Anterior cingulate cortex (tissue), 58 donors: ENCODE measurements around the gene AMACR.

Source experiments
- DNase-seq, 58 donors: peaks; one replicate each; lab custom pipeline; 2025; lab: John Stamatoyannopoulos, UW

Gene AMACR

DNA sequence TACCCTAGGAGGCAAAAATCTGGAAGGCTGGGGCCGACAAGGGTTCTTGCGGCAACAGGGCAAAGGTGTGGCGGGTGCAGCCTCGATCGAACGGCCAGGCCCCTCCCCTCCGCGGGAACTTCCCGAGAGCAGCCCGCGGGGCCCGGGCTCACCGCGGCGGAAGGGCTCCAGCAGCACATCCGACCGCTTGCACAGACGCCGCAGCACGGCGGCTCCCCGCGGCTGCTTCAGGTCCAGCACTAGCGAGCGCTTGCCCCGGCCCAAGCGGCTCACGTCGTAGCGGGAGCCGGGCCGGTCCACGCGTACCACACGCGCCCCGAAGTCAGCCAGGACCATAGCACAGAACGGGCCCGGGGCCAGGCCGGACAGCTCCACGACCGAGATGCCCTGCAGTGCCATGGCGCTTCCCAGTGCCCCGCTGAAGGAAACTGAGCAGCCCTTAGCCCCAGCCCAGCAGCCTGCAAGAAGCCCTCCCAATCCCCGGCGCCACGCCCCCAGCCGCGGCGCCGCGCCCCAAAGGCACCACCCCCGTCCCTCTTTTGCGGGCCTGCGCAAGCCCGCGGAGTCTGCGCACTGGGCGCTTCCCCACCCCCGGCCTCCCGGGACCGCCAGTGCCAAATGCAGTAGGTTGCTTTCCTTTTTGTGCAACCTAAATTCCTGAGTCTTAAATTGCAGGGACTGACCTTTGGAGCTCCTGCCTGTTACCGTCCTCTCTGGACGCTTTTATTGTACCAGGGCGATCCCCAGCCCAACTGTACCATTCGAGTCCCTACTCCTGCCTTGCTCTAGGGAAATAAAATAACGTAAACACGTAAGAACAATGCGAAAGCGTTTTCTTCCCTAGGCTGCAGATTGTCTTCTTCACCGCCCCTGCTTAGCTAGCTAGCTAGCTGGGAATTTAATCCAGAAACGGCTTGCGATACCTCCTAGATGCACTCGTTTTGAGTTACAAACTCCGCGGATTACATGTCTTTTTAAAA, at the start of gene AMACR:
AMACR (minus strand) TSS at position 430 of the 980 bp plus-strand sequence; CDS start at position 399, 31 bp downstream.
- peak; percentile 69 to 98 (median 92) for DNase-seq

- no peak for DNase-seq
These were observed 49.7 kb upstream of the AMACR start for GRCh38 chr5:34057569-34057968.

DNA sequence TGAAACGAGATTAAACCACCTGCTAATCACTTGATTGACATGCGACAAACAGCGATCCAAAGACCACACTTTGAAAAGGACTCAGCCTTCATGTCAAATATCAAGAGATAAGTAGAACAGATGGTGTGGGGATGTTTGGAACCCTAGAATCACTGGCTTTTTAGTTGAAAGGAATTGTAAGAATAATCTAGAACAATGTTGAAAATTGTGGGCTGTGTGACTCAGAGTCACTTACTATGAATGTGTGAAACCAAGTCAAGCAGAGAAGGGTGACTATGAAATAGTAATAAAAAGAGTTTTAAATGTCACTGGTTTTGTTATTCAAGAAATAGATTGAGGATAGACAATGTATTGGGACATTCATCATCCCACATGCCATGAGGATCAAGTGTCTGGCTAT, 49.3 kb upstream of the AMACR start:
- no peak for DNase-seq

DNA sequence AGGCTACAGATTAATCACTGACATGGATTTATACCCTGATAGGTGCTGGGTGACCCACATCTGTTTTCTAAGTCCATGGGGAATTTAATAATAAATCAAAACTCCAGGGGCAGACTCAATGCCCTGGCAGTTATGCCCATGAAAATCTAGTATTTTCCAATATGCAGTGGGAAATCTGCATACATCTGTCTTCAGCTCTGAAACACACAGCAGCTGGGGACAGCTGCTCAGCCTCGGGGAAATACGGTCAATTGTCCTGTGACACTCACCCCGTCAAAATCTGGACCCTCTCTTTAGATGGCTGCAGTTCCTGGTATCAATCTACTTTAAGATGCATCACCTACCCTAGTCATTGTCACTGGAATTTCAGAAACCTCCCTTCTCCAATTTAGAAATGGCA, 47.8 kb upstream of the AMACR start:
- DNase-seq = no peak

DNA sequence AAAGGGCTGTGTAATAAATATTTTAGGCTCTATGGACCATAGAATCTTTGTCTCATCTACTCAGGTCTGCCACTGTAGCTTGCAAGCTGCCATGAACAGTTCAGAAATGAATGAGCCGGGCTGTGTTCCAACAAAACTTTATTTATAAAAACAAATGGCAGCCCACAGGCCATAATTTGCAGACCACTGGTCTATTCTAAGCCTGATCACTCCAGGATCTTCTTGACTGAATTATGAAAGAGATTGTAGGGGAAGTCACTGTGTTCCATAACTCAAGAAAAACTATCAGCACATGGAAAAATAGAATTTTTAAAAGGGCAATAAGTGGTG, 46.5 kb upstream of the AMACR start:
- no peak for DNase-seq

GRCh38 chr5:34053571-34054399, 45.9 kb upstream of the AMACR start:
- no peak for DNase-seq

DNA sequence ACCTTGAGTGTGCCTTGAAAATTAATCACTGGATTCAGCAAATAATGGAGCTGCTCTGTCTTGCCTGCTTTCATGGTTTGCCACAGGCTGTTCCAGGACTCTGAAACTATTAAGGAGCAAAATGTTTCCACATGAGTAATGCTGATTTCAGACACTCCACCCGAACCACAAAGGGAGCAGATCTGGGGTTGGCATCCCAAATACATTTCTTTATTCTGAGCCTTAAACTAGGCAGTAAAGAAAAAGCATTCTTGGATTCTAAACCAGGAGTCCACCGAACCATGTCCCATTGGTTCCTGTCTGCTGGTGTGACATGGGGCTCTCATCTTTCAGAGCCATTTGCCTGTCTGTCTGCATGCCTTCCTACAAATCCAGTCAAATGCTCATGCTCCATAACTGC, 45.3 kb upstream of the AMACR start:
- no peak for DNase-seq

DNA sequence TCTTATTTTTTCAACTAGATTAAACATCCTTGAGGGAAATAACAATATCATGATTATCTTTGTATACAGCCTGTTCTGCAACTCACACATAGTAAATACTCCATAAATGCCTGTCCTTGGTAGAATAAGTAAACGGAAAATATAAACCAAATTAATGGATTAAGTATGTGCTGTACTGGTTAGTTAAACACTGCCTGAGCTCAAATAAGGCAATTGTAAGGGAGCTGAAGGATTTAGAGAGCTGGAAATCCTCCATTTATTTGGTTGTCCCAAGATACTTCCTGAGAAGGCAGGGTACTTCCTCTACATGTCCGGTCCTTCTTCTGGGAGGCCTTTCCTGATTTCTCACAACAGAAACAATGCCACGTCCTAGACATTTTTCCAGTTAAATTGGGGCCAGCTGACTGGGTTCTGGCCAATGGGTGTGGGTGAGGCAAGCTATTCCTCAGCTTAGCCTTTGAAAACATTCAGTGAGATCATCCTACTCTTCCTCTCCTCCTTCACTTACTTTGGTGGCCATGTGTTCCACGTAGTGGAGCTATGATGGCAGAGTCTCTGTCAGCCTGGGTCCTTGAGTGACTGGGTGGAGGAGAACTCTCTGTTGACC, 43.6 kb upstream of the AMACR start:
- no peak for DNase-seq

DNA sequence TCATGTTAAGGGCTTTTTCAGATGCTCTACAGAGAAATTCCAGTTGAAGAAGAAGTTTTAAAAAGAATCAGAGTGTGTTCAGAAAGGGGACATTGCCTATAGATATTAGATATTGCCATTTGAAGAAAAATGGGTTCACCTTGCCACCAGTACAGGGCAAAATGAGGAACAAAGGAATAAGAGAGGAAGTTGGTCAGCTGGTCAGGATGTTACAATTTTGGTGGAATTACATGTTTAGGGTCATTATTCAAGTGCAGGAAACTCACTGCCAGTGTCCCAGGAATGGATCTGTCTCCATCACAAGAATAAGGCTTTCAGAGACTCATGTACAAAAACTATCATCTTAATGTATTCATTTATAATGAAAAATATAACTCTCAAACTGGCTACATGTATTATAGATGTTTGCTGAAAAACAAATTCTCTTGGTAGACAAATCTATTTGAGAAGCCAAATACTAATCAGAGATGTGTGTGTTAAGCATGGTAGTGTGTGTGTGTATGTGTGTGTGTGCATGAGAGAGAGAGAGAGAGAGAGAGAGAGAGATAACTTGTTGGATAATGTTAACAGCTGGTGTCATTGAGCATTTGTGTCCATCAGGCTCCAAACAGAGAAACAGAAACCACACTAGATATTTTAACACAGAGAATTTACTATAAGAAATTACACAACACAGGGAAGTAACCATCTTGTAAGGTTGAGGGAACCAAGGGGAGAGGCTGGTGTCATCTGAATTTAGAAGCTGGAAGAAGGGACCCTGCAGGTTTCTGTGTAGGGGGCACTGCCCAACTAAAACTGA, 40.1 kb upstream of the AMACR start:
- no peak for DNase-seq

- no peak for DNase-seq
These were observed 39.3 kb upstream of the AMACR start for GRCh38 chr5:34047143-34047542.

- DNase-seq = no peak
These were observed 38.1 kb upstream of the AMACR start for GRCh38 chr5:34045996-34046395.

- DNase-seq = no peak
These were observed 37.2 kb upstream of the AMACR start for GRCh38 chr5:34045023-34045422.

GRCh38 chr5:34043099-34043876, 35.4 kb upstream of the AMACR start, which contains the start of gene C1QTNF3:
C1QTNF3 (minus strand) TSS chr5:34043213; CDS start chr5:34043125, 88 bp downstream.
- peak in 38 of 58 donors; percentile 1 to 62 (median 30) for DNase-seq

- DNase-seq = peak in 32 of 58 donors; percentile 4 to 54 (median 18)
These were observed 34.5 kb upstream of the AMACR start for GRCh38 chr5:34042321-34042720.

- DNase-seq = no peak
These were observed 33.6 kb upstream of the AMACR start for GRCh38 chr5:34041247-34041972.

- no peak for DNase-seq
These were observed 32.6 kb upstream of the AMACR start for GRCh38 chr5:34040472-34040871.

DNA sequence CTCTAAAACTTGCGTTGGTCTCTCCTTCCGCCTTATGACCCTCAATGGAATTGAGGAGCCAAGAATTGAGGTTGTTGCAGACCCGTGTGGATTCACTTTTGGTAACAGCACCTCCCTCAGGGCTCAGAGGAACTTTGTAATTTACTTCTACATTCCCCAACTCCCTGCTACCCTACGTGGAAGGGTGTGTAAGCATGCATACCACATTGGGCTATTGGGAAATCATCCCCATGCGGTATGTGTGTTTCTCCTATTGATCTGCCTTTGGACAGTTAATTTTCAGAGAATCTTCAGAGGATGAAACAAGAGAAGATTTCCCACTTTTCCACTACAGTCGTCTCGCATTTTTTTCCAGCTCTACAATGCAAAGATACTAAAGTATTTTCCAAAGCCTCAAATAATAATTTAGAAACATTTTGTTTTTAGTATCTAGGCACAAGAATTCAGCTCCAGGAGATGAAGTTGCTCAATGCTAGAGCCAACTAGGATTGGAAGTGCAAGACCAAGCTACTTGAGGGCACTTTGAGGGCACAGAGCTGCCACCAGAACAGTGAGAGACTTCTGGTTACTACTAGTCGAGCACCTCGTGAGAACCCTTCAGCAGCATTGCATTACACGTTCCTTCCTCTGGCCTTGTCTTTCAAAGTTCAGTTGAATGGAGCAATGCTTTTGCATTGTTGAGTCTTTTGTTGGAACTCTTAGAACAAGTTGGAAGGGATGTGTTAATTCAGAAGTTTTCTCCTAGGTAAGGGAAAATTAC, 31.7 kb upstream of the AMACR start:
- no peak for DNase-seq

DNA sequence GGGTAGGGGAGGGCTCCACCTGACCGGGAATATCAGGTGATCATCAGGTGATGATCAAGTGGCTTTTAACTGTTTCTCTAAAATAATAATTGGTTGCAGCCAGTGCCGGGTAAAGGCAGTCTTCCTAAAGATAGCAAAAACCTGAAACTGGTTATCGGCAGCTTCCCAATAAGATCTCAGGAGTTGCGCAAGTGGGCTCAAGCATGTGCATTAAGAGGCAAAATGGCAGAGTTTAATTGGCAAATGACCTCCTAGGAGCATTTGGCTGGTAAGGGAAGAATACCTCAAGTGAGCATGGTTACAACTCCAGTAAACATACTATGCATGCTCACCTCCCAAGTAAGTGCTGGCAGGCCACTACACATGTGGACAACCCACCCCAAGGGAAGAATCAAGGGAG, 31.0 kb upstream of the AMACR start:
- DNase-seq = no peak
